Adrenal gland (tissue), 5 donors: Measurements from ENCODE around the gene ARFGAP3.

ENCODE experiments used
- CTCF ChIP-seq, 6 experiments: fragments of 450-650 bp in 4 of 6; fragments of 200-600 bp in 2 of 6; sonication (generic) in 1 of 6; IDR thresholded peaks; 1 replicate in 5 of 6; 2 replicates in 1 of 6; pipeline versions ENCODE4 v1.5.1 to v1.8.0; 2016 to 2021; ENCODE audit warnings: antibody characterized with exemption in 6 of 6, mild to moderate bottlenecking in 2 of 6, moderate library complexity in 1 of 6
- POLR2A ChIP-seq, 2 donors: fragments of 450-650 bp; IDR thresholded peaks; one replicate each; pipeline ENCODE4 v1.6.1; 2017; ENCODE audit warnings: antibody characterized with exemption in 2 of 2, mild to moderate bottlenecking in 2 of 2, moderate library complexity in 1 of 2
- donor health status: DM: no; HTN: no; CAD: no.

GRCh38 chr22:42895541-42895981, 38.5 kb upstream of the ARFGAP3 start:
- TF ChIP-seq CTCF (IDR thresholded peaks at IDR 0.05) (no peak), POLR2A (IDR thresholded peaks at IDR 0.05) (peak in 1 of 2 donors; percentile 21)
